GM21526 (cell line): Measurements from ENCODE around the gene FAM120B.

Experiments used
- ATAC-seq: cut with Tn5 transposase; IDR thresholded peaks from one replicate; pipeline ENCODE4 v1.9.1; 2021; ENCODE audit warnings: moderate library complexity; ENCODE audit not compliant: unreplicated experiment, low FRiP score

Gene FAM120B

GRCh38 chr6:170272341-170273065 is 34.1 kb upstream of the FAM120B start:
- ATAC-seq: no peak

DNA sequence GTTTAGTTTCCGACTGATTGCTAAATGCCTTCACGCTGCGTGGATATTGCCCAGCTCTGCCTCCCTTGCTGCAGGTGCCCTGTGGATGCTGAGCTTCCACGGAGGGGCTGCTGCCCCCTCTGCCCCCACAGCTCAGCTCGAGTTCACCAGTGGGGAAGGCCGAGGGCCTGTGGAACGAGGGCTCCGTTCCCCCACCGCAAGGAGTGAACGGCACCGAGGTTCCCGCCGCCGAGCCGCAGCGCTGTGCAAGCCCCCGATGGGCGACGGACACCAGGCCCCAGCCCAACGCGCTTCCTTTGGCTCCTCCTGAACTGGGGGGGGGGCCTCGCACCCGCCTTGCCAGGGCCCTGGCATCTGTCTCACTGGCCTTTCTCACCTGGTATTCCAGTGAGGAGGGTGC is 33.4 kb upstream of the FAM120B start:
- ATAC-seq: no peak

GRCh38 chr6:170273681-170274080 is 32.9 kb upstream of the FAM120B start:
- ATAC-seq: no peak

DNA sequence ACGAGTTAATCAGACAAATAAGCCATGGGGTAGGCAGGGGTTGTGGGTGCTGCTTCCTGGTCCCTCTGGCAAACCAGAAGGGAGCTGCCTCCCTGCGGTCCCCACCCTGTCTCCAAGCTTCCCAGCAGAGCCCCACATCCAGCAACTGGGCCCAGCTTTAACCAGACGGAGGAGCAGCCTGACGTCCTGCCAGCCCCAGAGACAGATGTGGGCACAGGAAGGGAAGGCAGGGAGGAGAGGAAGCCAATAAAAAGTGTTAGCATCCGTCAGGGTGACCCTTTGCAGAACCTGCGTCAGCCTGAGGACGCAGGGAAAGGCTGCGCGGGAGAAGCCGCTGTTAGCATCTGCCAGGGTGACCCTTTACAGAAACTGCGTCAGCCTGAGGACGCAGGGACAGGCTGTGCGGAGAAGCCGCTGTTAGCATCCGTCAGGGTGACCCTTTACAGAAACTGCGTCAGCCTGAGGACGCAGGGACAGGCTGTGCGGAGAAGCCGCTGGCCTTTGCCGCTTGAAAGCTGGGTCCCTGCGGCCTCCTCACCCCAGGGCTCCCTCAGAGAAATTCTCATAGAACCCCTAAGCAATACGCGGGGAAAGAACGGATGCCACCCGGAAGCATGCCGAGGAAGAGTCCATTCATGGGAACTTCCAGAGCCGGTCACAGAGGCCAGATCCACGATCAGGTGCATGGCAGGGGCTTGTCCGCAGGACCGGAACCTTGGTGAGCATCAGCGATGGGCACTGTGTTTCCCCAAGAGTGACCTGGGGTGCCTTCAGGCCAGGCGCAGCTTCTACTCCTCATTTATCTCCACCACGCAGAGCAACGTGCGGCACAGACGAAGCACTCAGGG is 31.6 kb upstream of the FAM120B start:
- ATAC-seq: no peak

DNA sequence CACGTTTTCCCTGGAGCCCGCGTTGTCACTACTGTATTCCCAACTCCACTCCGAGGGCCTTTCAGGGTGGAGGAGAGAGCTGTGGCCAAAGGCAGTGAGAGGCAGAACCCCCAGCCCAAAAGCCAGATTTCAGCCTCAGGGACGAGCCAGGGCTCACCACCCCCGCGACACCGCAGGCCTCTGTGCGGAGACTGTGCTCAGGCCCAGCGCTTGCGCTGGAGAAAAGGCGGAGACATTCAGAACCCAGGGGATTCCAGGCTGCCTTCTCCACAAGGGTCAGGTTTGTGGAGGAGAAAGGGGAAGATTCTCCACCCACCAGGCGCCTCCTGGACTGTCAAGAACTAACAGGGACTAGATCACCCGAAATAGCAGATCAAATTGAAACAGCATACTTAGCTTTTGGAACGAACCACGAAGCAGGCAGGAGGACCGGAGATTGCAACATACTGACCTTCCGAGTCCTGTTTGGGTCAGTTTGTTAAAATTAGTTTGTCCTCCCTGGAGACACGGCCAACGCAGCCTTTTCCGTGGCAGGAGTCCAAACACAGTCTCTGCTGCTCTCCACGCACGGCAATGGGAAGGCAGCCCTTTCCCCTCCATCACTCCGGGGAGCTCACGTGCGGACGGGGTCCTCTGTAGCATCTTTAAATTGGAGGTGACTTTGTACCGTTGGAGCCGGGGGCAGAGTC is 30.0 kb upstream of the FAM120B start:
- no peak for ATAC-seq

DNA sequence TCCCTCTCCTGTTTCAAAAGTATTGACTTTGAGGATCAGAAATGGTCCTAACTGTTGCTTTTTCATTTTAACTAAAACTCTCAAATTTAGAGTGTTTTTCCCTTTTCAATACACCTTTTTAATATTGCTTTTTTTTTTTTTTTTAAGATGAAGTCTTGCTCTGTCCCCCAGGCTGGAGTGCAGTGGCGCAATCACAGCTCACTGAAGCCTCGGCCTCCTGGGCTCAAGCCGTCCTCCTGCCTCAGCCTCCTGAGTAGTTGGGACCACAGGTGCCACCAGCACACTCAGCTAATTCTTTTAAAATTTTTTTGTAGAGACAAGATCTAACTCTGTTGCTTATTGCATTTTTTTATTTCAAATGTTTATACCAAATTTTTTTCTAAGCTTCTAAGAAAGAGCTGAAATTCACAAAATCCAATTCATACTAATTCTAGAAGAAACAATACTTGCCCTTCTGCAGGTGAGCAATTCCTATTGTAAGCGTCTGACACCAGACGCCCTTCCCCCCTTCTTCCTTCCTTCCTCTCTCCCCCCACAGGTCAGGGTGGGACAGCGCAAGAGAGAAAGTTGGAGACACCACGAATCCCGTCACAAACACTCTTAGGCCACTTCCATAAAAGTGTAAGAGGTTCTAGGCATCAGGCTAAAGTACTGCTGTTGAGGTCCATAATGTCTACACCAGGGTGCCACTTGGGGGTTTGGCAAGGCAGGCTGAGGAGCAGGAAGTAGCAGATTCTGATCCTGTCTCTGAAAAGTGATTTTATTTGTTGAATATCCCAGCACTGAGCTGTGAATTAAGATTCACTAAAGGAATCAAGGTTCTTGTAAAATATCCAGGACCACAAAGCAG is 28.4 kb upstream of the FAM120B start:
- no peak for ATAC-seq

DNA sequence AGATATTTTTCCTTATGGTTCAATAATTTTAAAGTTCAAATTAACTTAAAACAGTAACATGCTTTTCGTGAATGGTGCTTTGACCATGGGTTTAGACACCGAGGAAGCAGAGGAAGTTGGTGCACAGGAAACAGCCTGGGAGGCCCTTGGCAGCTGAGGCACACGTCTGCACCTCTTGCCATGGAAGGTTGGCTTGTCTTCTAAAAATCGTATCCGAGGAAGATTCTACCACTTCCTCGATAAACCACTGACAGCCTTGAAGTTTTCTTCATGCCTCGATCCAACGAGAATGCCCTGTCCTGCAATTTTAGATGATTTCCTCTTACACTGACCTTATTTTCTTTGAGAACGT is 27.8 kb upstream of the FAM120B start:
- no peak for ATAC-seq

DNA sequence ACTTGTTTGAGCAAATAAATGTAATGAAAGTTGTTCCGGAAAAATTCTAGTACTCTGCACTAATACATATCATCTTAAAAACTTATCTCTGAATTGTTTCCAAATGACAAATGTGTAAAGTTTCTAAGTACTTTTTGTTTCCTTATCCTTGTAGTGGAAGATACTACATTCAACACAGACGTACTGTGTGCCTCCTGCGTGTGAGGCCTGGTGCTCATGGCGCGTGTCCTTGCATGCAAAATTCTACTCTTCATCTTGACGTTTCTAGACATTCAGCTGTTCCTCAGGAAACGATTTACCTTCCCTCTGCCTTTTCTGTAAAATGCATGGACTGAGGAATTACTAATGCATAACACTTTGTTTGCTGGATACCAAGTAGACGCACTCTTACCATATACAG is 27.1 kb upstream of the FAM120B start:
- no peak for ATAC-seq

DNA sequence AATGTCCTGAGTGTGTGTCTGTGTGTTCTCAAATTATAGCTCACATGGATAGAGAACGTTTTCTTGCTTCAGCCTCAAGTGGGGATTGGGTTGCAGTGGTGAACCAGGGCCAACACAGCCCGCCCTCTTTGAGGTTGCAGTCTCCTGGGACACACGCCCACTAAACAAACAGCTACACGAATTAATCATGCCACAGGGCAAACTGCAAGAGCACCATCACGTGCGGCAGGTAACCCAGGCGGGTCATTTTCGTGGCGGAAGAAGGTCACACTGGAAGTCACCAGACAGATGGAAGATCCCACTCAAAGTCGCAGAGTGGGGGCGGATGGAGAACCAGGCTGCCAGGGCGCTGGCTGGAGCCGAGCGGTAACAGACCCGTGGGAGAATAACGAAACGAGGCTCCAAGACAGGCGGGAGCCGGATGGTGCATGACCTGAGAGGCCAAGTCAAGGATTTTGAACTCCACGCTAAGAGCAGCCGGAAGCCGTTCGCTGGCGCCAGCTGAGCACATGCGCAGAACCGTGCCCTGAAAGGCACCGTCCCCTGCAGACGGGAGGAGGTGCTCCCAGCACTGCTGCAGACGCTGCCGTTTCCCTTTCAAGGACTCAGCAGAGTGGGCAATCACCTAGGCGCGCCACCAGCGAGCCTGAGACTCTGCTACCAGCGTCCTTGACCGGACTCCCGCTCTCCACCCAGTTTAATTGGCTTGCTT is 26.4 kb upstream of the FAM120B start:
- no peak for ATAC-seq

GRCh38 chr6:170280689-170281045 is 25.9 kb upstream of the FAM120B start:
- no peak for ATAC-seq

DNA sequence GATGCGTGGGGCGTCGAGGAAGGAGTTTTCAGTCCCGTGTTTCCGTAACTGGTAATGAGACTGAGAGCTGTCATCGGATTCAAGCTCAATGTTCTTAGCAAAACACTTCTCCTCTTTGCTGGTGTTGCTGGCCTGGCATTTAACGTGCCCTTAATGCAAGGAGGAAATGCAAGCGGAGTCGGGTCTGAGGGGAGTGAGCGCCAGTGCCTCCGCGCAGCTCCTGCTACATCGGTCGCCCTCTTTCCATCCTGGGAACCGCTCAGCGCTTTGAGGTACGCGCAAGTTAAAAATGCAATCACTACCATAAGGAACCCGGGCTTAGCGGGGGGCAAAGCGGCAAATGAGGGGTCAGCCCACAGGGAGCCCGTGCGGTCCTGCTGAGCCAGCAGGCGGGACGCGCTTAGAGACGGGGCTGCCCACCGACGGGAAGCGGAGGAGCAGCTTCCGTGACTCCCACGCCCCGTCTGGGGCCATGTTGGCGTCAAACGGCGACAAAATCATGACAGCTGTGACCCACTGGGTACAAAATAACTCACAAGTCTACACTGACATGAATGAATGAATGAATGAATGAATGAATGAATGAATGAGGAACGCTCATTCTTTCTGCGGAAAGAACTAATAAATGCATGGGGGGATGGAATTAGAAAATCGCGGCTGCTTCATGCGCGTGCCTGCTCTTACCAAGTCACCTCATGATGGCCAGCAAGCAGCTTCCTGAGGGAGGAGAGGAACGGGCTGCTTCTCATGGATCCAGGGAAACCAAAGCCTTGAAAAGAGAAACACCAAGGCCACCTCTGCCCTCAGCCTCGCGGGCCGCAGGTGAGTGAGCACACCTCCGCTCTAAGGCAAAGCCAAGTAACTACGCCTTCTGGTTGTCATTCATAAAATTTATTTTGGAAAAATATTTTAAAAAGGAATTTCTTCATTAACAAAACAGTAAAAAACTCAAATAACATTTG is 24.9 kb upstream of the FAM120B start:
- ATAC-seq: no peak

GRCh38 chr6:170282512-170283158 is 23.9 kb upstream of the FAM120B start:
- no peak for ATAC-seq

DNA sequence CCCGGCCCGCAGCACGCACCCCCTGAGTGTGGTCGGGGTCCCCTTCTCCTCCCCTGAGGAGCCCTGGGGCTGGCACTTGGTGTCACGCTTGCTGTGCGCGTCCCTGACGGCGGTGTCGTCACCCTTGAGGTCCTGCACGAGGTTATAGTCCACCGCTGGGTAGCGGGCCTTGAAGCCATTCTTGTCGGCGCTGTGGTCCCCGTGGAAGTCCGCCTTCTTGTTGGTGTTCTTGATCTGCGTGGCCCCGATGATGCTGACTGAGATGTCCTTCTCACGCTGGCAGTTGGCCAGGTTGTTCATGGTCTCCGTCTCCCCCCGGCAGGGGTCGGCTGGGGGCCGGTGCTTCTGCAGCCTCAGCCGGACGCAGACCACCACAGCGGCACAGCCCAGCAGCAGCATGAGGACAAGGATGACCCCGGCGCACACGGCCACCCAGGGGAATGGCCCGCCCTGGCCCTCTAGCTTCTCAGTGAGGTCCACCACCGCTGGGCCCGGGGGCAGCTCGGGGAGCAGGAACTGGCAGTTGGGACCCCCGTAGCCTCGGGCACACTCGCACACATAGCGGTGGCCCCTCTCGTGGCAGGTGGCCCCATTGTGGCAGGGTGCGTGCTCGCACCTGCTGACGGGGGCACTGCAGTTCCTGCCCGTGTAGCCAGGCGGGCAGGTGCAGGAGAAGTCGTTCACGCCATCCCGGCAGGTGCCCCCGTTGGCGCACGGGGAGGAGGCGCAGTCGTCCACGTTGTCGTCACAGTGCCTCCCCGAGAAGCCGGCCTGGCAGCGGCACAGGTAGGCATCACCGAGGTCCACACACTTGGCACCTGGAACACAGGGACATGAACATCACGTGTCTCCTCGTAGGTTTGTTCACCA is 23.1 kb upstream of the FAM120B start:
- ATAC-seq: no peak

DNA sequence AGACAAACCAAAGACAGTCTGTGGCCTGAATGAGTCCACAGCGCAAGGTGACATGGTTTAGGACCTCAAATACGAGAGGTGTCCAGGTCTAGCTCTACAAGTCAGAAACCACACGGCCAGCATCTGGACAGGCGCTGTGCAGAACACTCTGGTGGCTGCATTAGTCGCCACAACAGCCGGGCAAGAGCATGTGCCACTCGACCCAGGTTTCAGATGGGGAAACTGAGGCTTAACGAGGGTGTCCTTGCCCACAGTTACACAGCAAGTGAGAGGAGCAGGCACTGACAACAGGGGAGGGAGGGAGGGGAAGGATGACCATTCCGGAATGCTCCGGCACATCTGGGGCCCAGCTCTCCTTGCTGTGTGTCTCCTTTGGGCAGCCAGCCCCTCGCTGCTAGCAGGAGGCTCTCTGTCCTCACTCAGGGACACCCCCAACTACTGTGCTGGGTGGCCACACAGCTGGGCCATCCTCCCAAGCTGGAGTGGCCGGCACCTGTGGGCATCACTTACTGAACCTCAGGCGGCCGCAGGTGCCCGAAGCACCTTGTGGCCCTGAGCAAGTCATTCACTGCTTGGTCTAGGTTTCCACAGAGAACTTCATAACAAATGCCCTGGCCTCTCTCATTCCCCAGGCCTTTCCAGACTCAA is 22.3 kb upstream of the FAM120B start:
- no peak for ATAC-seq

GRCh38 chr6:170284866-170285469 is 21.6 kb upstream of the FAM120B start:
- ATAC-seq: no peak

- no peak for ATAC-seq
Measured at GRCh38 chr6:170285482-170285881, 21.1 kb upstream of the FAM120B start.
